ENCODE data around the gene MYBPC2. TPM values are rescaled to one million over a fixed set of nuclear protein-coding genes. Genes with fewer than 3 reads are reported as not detected.
A peak's percentile ranks its signal among the peaks of the same experiment; 100 is the strongest.

Gene MYBPC2
- polyA plus RNA-seq, 1 experiment: not detected

DNA sequence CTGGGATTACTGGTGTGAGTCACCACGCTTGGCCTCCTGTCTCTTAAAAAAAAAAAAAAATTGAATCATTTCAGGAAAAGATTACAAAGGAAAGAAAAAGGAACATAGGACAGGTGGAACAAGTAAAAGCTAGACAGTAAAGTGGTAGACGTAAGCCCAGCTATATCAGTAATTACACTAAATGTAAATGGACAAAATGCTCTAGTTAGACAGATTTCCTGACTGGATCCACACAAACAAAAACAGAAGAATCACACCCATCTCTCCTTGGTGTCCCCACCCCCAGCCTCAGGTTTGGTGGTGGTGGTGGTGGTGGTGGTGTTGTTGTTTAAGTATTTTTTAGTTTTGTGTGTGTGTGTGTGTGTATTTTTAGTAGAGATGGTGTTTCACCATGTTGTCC, 20.3 kb upstream of the MYBPC2 start:
- H3K27me3 ChIP-seq (ENCODE audit: control insufficient read depth, insufficient read depth, low read length): no peaks in the 10 kb centered on the region
- TF ChIP-seq, protein P1, sequence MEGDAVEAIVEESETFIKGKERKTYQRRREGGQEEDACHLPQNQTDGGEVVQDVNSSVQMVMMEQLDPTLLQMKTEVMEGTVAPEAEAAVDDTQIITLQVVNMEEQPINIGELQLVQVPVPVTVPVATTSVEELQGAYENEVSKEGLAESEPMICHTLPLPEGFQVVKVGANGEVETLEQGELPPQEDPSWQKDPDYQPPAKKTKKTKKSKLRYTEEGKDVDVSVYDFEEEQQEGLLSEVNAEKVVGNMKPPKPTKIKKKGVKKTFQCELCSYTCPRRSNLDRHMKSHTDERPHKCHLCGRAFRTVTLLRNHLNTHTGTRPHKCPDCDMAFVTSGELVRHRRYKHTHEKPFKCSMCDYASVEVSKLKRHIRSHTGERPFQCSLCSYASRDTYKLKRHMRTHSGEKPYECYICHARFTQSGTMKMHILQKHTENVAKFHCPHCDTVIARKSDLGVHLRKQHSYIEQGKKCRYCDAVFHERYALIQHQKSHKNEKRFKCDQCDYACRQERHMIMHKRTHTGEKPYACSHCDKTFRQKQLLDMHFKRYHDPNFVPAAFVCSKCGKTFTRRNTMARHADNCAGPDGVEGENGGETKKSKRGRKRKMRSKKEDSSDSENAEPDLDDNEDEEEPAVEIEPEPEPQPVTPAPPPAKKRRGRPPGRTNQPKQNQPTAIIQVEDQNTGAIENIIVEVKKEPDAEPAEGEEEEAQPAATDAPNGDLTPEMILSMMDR (IDR thresholded peaks at IDR 0.05; ENCODE audit: insufficient read depth, low read depth, low read length): no peak
- peaks cover 3% of the 10 kb centered on the region for H3K36me3 ChIP-seq (ENCODE audit: control insufficient read depth, insufficient read depth, low read length)
- POLR2A ChIA-PET: no interaction called here
- DNase-seq (ENCODE audit: low read depth): no peak
- CTCF ChIA-PET: interaction anchor here (1.1 kb wide), 1 partner anchor 44 kb away, joined by 3 read pairs; no protein-coding TSS in a partner anchor
- no peak overlapping the region for H3K4me3 ChIP-seq (ENCODE audit: low read depth, low read length)

DNA sequence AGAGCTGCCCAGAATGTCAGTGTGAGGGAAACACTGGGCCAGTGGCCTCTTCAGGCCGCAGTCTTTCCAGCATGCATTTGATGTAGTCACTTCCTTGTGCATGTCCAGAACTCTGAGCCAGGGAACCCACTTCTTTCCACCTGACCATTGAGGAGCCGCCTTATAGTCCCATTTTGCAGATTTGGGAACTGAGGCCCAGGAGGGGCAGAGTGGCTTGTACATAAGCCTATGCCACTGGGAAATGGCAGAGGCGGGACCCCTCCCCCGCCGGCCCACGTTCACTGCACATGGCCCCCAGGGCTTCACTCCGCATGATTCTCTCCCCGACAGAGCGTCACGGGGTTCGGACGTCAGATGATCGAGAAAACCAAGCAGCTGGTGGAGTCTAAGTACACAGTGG, 19.6 kb upstream of the MYBPC2 start:
- TF ChIP-seq, protein P1 (IDR thresholded peaks at IDR 0.05; ENCODE audit: insufficient read depth, low read depth, low read length): no peak
- no peak for DNase-seq (ENCODE audit: low read depth)
- ChIA-PET CTCF (no interaction called here), POLR2A (no interaction called here)
- no peak overlapping the region for H3K4me3 ChIP-seq (ENCODE audit: low read depth, low read length)
- H3K36me3 ChIP-seq (ENCODE audit: control insufficient read depth, insufficient read depth, low read length): peaks cover 3% of the 10 kb centered on the region
- no peaks in the 10 kb centered on the region for H3K27me3 ChIP-seq (ENCODE audit: control insufficient read depth, insufficient read depth, low read length)

DNA sequence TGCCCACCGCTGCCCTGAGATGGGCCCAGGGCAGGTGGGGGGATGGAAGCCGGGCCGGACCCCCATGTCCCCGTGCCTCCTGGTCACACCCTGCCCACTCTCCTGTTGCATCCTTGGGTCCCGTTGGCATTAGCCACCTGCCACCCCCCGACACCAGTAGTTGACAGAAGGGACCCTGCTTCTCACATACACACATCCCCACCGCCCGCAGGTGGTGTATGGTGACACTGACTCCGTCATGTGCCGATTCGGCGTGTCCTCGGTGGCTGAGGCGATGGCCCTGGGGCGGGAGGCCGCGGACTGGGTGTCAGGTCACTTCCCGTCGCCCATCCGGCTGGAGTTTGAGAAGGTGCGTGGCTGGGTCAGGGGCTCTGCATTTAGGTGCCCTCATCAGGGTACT, 19.2 kb upstream of the MYBPC2 start:
- CTCF ChIA-PET: interaction anchor here (0.9 kb wide), 1 partner anchor 44 kb away, joined by 3 read pairs; no protein-coding TSS in a partner anchor
- no peak overlapping the region for H3K4me3 ChIP-seq (ENCODE audit: low read depth, low read length)
- POLR2A ChIA-PET: no interaction called here
- TF ChIP-seq, protein P1 (IDR thresholded peaks at IDR 0.05; ENCODE audit: insufficient read depth, low read depth, low read length): no peak
- DNase-seq (ENCODE audit: low read depth): no peak
- H3K27me3 ChIP-seq (ENCODE audit: control insufficient read depth, insufficient read depth, low read length): no peaks in the 10 kb centered on the region
- peaks cover 3% of the 10 kb centered on the region for H3K36me3 ChIP-seq (ENCODE audit: control insufficient read depth, insufficient read depth, low read length)

DNA sequence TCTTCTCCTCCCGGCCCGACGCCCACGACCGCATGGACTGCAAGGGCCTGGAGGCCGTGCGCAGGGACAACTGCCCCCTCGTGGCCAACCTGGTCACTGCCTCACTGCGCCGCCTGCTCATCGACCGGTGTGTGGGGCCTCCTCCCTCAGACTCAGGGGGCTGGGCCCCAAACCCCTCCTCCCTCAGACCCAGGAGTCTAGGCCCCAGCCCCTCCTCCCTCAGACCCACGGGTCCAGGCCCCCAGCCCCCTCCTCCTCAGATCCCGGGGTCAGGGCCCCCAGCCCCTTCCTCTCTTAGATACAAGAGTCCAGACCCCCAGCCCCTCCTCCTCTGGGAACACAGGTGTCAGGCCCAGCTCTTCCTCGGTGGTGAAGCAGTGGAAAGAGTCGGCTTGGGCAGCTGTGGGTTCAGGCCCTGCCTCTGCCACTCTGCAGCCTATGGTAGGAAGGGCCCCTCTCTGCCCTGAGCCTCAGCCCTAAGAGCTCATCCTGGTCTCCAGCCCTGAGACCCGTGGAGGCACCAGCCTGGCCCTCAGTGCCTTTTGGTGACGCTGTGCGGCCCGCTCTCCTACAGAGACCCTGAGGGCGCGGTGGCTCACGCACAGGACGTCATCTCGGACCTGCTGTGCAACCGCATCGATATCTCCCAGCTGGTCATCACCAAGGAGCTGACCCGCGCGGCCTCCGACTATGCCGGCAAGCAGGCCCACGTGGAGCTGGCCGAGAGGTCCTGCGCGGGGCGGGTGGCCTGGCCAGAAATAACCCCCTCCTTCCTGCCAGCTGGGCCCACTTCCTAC, 17.6 kb upstream of the MYBPC2 start:
- TF ChIP-seq, protein P1 (IDR thresholded peaks at IDR 0.05; ENCODE audit: insufficient read depth, low read depth, low read length): peak; percentile 86
- CTCF ChIA-PET: interaction anchor here (0.6 to 1.8 kb wide), 11 partner anchors 10 to 54 kb away, joined by 3 to 8 read pairs (median 3); partner anchors contain the start of gene POLD1
- POLR2A ChIA-PET: no interaction called here

DNA sequence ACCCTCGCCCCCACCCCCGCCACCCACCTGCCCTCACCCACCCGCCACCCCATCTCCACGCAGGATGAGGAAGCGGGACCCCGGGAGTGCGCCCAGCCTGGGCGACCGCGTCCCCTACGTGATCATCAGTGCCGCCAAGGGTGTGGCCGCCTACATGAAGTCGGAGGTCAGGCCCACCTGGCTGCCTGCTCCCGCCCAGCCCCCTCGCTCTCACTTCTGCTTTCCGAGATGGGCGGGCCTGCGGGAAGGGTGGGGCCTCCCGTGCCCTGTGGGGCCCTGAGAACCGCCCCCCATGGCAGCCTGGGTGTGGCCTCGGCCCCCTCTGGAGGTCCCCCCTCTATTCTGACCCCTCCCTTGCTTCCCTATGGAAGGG, 17.0 kb upstream of the MYBPC2 start:
- Histone ChIP-seq H3K27me3 (ENCODE audit: control insufficient read depth, insufficient read depth, low read length) (peaks cover 2% of the 10 kb centered on the region), H3K36me3 (ENCODE audit: control insufficient read depth, insufficient read depth, low read length) (peaks cover 1% of the 10 kb centered on the region; the same call in 1 of the 2 replicates), H3K4me3 (ENCODE audit: low read depth, low read length) (no peak overlapping the region)
- CTCF ChIA-PET: interaction anchor here (0.6 to 1.8 kb wide), 11 partner anchors 9 to 54 kb away, joined by 3 to 8 read pairs (median 3); partner anchors contain the start of gene POLD1
- no peak for DNase-seq (ENCODE audit: low read depth)
- POLR2A ChIA-PET: no interaction called here
- TF ChIP-seq, protein P1 (IDR thresholded peaks at IDR 0.05; ENCODE audit: insufficient read depth, low read depth, low read length): no peak

More for the DNA sequence above, 17.6 kb upstream of the MYBPC2 start:
- no peak for DNase-seq (ENCODE audit: low read depth)
- peaks cover 2% of the 10 kb centered on the region for H3K27me3 ChIP-seq (ENCODE audit: control insufficient read depth, insufficient read depth, low read length)
- H3K36me3 ChIP-seq (ENCODE audit: control insufficient read depth, insufficient read depth, low read length): peaks cover 3% of the 10 kb centered on the region
- no peak overlapping the region for H3K4me3 ChIP-seq (ENCODE audit: low read depth, low read length)
